T-helper 22 cell (primary cell): ENCODE data around the gene DGKI.
"Not testable (repeated sequence)": the region's sequence is repeated elsewhere in the genome, so short reads cannot be mapped to it uniquely, and the experiment has no call there.

Experiments used
- DNase-seq: peaks from one replicate; pipeline ENCODE4 v3.0.0-alpha.2; 2020; ENCODE audit warnings: low read depth

Gene DGKI

GRCh38 chr7:137734221-137734620 is 112.6 kb downstream of the DGKI start:
- DNase-seq, result no peak

- DNase-seq, result no peak
Observed at GRCh38 chr7:137732168-137732567, 114.6 kb downstream of the DGKI start.

GRCh38 chr7:137731436-137731835 is 115.3 kb downstream of the DGKI start:
- DNase-seq, result no peak

GRCh38 chr7:137728426-137728825 is 118.3 kb downstream of the DGKI start:
- no peak for DNase-seq

GRCh38 chr7:137727413-137727812 is 119.4 kb downstream of the DGKI start:
- DNase-seq, result no peak

- no peak for DNase-seq
Observed at GRCh38 chr7:137718355-137718754, 128.4 kb downstream of the DGKI start.

GRCh38 chr7:137717811-137718271 is 128.9 kb downstream of the DGKI start:
- DNase-seq, result no peak

- DNase-seq, result no peak
Observed at GRCh38 chr7:137717045-137717444, 129.7 kb downstream of the DGKI start.

- no peak for DNase-seq
Observed at GRCh38 chr7:137716061-137716460, 130.7 kb downstream of the DGKI start.

GRCh38 chr7:137715533-137715932 is 131.2 kb downstream of the DGKI start:
- no peak for DNase-seq

GRCh38 chr7:137715121-137715520 is 131.7 kb downstream of the DGKI start:
- no peak for DNase-seq

- DNase-seq, result not testable (repeated sequence)
Observed at GRCh38 chr7:137706330-137706729, 140.4 kb downstream of the DGKI start.

- no peak for DNase-seq
Observed at GRCh38 chr7:137704723-137705122, 142.1 kb downstream of the DGKI start.

GRCh38 chr7:137703291-137704010 is 143.3 kb downstream of the DGKI start:
- no peak for DNase-seq

GRCh38 chr7:137696988-137697387 is 149.8 kb downstream of the DGKI start:
- no peak for DNase-seq

GRCh38 chr7:137696376-137696775 is 150.4 kb downstream of the DGKI start:
- DNase-seq, result no peak

- DNase-seq, result no peak
Observed at GRCh38 chr7:137695942-137696341, 150.8 kb downstream of the DGKI start.

- DNase-seq, result no peak
Observed at GRCh38 chr7:137695494-137695893, 151.3 kb downstream of the DGKI start.

- no peak for DNase-seq
Observed at GRCh38 chr7:137694405-137694804, 152.4 kb downstream of the DGKI start.

- DNase-seq, result no peak
Observed at GRCh38 chr7:137692399-137692798, 154.4 kb downstream of the DGKI start.

GRCh38 chr7:137691566-137691965 is 155.2 kb downstream of the DGKI start:
- no peak for DNase-seq

- DNase-seq, result no peak
Observed at GRCh38 chr7:137690635-137691034, 156.1 kb downstream of the DGKI start.

GRCh38 chr7:137689761-137690160 is 157.0 kb downstream of the DGKI start:
- no peak for DNase-seq

GRCh38 chr7:137687556-137688265 is 159.1 kb downstream of the DGKI start:
- DNase-seq, result no peak
